Measurements from ENCODE around the gene TMPRSS9.
A peak's percentile ranks its signal among the peaks of the same experiment; 100 is the strongest.

TMPRSS9 gene

GRCh38 chr19:2427429-2428320, 67.6 kb downstream of the TMPRSS9 start, which contains the start of gene TIMM13:
Gene TIMM13, minus strand, starts transcription at chr19:2427586. Its CDS starts 53 bp downstream, at chr19:2427533.
- no peaks in the 10 kb centered on the region for H4K20me1 ChIP-seq (ENCODE audit: insufficient read depth, low read length)
- H3K36me3 ChIP-seq (ENCODE audit: insufficient read depth, low read length) = peaks cover 62% of the 10 kb centered on the region
- H3K9me3 ChIP-seq (ENCODE audit: low read length) = no peaks in the 10 kb centered on the region
- H3K9ac ChIP-seq (ENCODE audit: low read length) = peak within 1 kb of the TSS; percentile 87
- TF ChIP-seq CTCF (IDR thresholded peaks at IDR 0.05; ENCODE audit: low read length) (no peak), EZH2 (IDR thresholded peaks at IDR 0.05; ENCODE audit: borderline replicate concordance, low read length) (no peak)
- H3F3A ChIP-seq (ENCODE audit: insufficient read depth, low read length) = no peaks in the 10 kb centered on the region
- peaks cover 14% of the 10 kb centered on the region for H3K79me2 ChIP-seq (ENCODE audit: insufficient read depth, low read length)
- H3K27ac ChIP-seq (ENCODE audit: low read depth, low read length, poor library complexity, severe bottlenecking) = peak within 1 kb of the TSS; percentile 83
- no peak within 1 kb of the TSS for H2AFZ ChIP-seq (ENCODE audit: low read length)
- peaks cover 26% of the 10 kb centered on the region for H3K4me1 ChIP-seq (ENCODE audit: insufficient read depth, low read length, severe bottlenecking)
- no peaks in the 10 kb centered on the region for H3K27me3 ChIP-seq (ENCODE audit: insufficient read depth, low read length)
- H3K4me3 ChIP-seq (ENCODE audit: low read depth, low read length, poor library complexity, severe bottlenecking) = peak within 1 kb of the TSS; percentile 77
- peak within 1 kb of the TSS; percentile 99 for H3K4me2 ChIP-seq (ENCODE audit: low read length)
- H3K9me2 ChIP-seq (ENCODE audit: low read depth, low read length) = no peaks in the 10 kb centered on the region

GRCh38 chr19:2428321-2428690, 68.2 kb downstream of the TMPRSS9 start:
- no peak overlapping the region for H2AFZ ChIP-seq (ENCODE audit: low read length)
- no peaks in the 10 kb centered on the region for H3K9me3 ChIP-seq (ENCODE audit: low read length)
- H3K79me2 ChIP-seq (ENCODE audit: insufficient read depth, low read length) = peaks cover 14% of the 10 kb centered on the region
- peak overlapping the region; percentile 99 for H3K4me2 ChIP-seq (ENCODE audit: low read length)
- H3F3A ChIP-seq (ENCODE audit: insufficient read depth, low read length) = no peaks in the 10 kb centered on the region
- peak overlapping the region; percentile 83 for H3K27ac ChIP-seq (ENCODE audit: low read depth, low read length, poor library complexity, severe bottlenecking)
- H3K4me1 ChIP-seq (ENCODE audit: insufficient read depth, low read length, severe bottlenecking) = peaks cover 26% of the 10 kb centered on the region
- H3K36me3 ChIP-seq (ENCODE audit: insufficient read depth, low read length) = peaks cover 62% of the 10 kb centered on the region
- no peaks in the 10 kb centered on the region for H4K20me1 ChIP-seq (ENCODE audit: insufficient read depth, low read length)
- H3K27me3 ChIP-seq (ENCODE audit: insufficient read depth, low read length) = no peaks in the 10 kb centered on the region
- peak overlapping the region; percentile 87; the same call in 1 of the 2 replicates for H3K9ac ChIP-seq (ENCODE audit: low read length)
- H3K9me2 ChIP-seq (ENCODE audit: low read depth, low read length) = no peaks in the 10 kb centered on the region
- no peak for TF ChIP-seq EZH2 (IDR thresholded peaks at IDR 0.05; ENCODE audit: borderline replicate concordance, low read length)
- TF ChIP-seq CTCF (IDR thresholded peaks at IDR 0.05; ENCODE audit: low read length) = no peak
- H3K4me3 ChIP-seq (ENCODE audit: low read depth, low read length, poor library complexity, severe bottlenecking) = peak overlapping the region; percentile 77

GRCh38 chr19:2428756-2429711, 69.0 kb downstream of the TMPRSS9 start:
- Histone ChIP-seq H3K9ac (ENCODE audit: low read length) (no peak overlapping the region; the same call in 1 of the 2 replicates), H3K4me1 (ENCODE audit: insufficient read depth, low read length, severe bottlenecking) (peaks cover 26% of the 10 kb centered on the region), H3K27ac (ENCODE audit: low read depth, low read length, poor library complexity, severe bottlenecking) (peak overlapping the region; percentile 83), H2AFZ (ENCODE audit: low read length) (no peak overlapping the region), H3K4me2 (ENCODE audit: low read length) (peak overlapping the region; percentile 99), H3K27me3 (ENCODE audit: insufficient read depth, low read length) (no peaks in the 10 kb centered on the region), H3K36me3 (ENCODE audit: insufficient read depth, low read length) (peaks cover 60% of the 10 kb centered on the region), H4K20me1 (ENCODE audit: insufficient read depth, low read length) (no peaks in the 10 kb centered on the region), H3K9me2 (ENCODE audit: low read depth, low read length) (no peaks in the 10 kb centered on the region), H3K4me3 (ENCODE audit: low read depth, low read length, poor library complexity, severe bottlenecking) (no peak overlapping the region), H3F3A (ENCODE audit: insufficient read depth, low read length) (no peaks in the 10 kb centered on the region), H3K79me2 (ENCODE audit: insufficient read depth, low read length) (peaks cover 14% of the 10 kb centered on the region), H3K9me3 (ENCODE audit: low read length) (no peaks in the 10 kb centered on the region)
- TF ChIP-seq EZH2 (IDR thresholded peaks at IDR 0.05; ENCODE audit: borderline replicate concordance, low read length) (no peak), CTCF (IDR thresholded peaks at IDR 0.05; ENCODE audit: low read length) (no peak)
